ENCODE data around the gene KRT39. TPM values are rescaled to one million over a fixed set of nuclear protein-coding genes. Genes with fewer than 3 reads are reported as not detected.
"Not testable (repeated sequence)": the region's sequence is repeated elsewhere in the genome, so short reads cannot be mapped to it uniquely, and the experiment has no call there.

Gene KRT39
- not detected in 2 replicates for total RNA-seq (2014; rRNA removed; shearing (Covaris generic))
- polyA plus RNA-seq (2014; cell fraction: nucleus; rRNA removed) = not detected in 2 replicates

GRCh38 chr17:40966848-40967247, at the start of gene KRT39:
Gene KRT39, minus strand, starts transcription at chr17:40966948. Its CDS starts 92 bp downstream, at chr17:40966856.
- no peak for DNase-seq (ENCODE audit: extremely low read depth, low read depth)

GRCh38 chr17:41015454-41015853, 48.7 kb upstream of the KRT39 start:
- DNase-seq (ENCODE audit: extremely low read depth, low read depth) = no peak

- DNase-seq (ENCODE audit: extremely low read depth, low read depth) = no peak
Observed at GRCh38 chr17:41013606-41014005, 46.9 kb upstream of the KRT39 start.

GRCh38 chr17:41013181-41013580, 46.4 kb upstream of the KRT39 start:
- DNase-seq (ENCODE audit: extremely low read depth, low read depth) = no peak

- DNase-seq (ENCODE audit: extremely low read depth, low read depth) = no peak
Observed at GRCh38 chr17:41012326-41013120, 45.8 kb upstream of the KRT39 start.

- DNase-seq (ENCODE audit: extremely low read depth, low read depth) = no peak
Observed at GRCh38 chr17:41010441-41010840, 43.7 kb upstream of the KRT39 start.

GRCh38 chr17:41009936-41010335, 43.2 kb upstream of the KRT39 start:
- DNase-seq (ENCODE audit: extremely low read depth, low read depth) = no peak

GRCh38 chr17:41009301-41009760, 42.6 kb upstream of the KRT39 start:
- DNase-seq (ENCODE audit: extremely low read depth, low read depth) = no peak

GRCh38 chr17:41008811-41009210, 42.1 kb upstream of the KRT39 start, which contains the start of gene KRTAP3-1:
Gene KRTAP3-1, minus strand, starts transcription at chr17:41009128. Its CDS starts 54 bp downstream, at chr17:41009074.
- no peak for DNase-seq (ENCODE audit: extremely low read depth, low read depth)

GRCh38 chr17:41004397-41004796, 37.6 kb upstream of the KRT39 start:
- no peak for DNase-seq (ENCODE audit: extremely low read depth, low read depth)

GRCh38 chr17:41003926-41004325, 37.2 kb upstream of the KRT39 start:
- DNase-seq (ENCODE audit: extremely low read depth, low read depth) = no peak

- DNase-seq (ENCODE audit: extremely low read depth, low read depth) = no peak
Observed at GRCh38 chr17:41002814-41003213, 36.1 kb upstream of the KRT39 start.

GRCh38 chr17:41001795-41002194, 35.0 kb upstream of the KRT39 start:
- no peak for DNase-seq (ENCODE audit: extremely low read depth, low read depth)

GRCh38 chr17:40999563-40999962, 32.8 kb upstream of the KRT39 start, which contains the start of gene KRTAP3-2:
Gene KRTAP3-2, minus strand, starts transcription at chr17:40999906. Its CDS starts 53 bp downstream, at chr17:40999853.
- DNase-seq (ENCODE audit: extremely low read depth, low read depth) = not testable (repeated sequence)

- DNase-seq (ENCODE audit: extremely low read depth, low read depth) = no peak
Observed at GRCh38 chr17:40997361-40997760, 30.6 kb upstream of the KRT39 start.

GRCh38 chr17:40996829-40997228, 30.1 kb upstream of the KRT39 start:
- no peak for DNase-seq (ENCODE audit: extremely low read depth, low read depth)

- no peak for DNase-seq (ENCODE audit: extremely low read depth, low read depth)
Observed at GRCh38 chr17:40995116-40995515, 28.4 kb upstream of the KRT39 start.

- DNase-seq (ENCODE audit: extremely low read depth, low read depth) = no peak
Observed at GRCh38 chr17:40993839-40994238, 27.1 kb upstream of the KRT39 start, which contains the start of gene KRTAP3-3. Gene KRTAP3-3, minus strand, starts transcription at chr17:40994164. Its CDS starts 67 bp downstream, at chr17:40994097.

GRCh38 chr17:40993084-40993483, 26.3 kb upstream of the KRT39 start:
- DNase-seq (ENCODE audit: extremely low read depth, low read depth) = no peak

GRCh38 chr17:40992666-40993065, 25.9 kb upstream of the KRT39 start:
- no peak for DNase-seq (ENCODE audit: extremely low read depth, low read depth)

GRCh38 chr17:40986920-40987319, 20.2 kb upstream of the KRT39 start:
- no peak for DNase-seq (ENCODE audit: extremely low read depth, low read depth)

GRCh38 chr17:40984226-40984625, 17.5 kb upstream of the KRT39 start, which contains the start of gene KRT40:
Gene KRT40, minus strand, starts transcription at chr17:40984326. Its CDS starts 53 bp downstream, at chr17:40984273.
- DNase-seq (ENCODE audit: extremely low read depth, low read depth) = no peak

Measured in NCI-H460 (cell line).